COR-L47 (cell line): ENCODE results near the gene RAPGEF5.

ENCODE experiments used
- DNase-seq: peaks from one replicate; lab custom pipeline; 2025; lab: John Stamatoyannopoulos, UW

RAPGEF5 gene

DNA sequence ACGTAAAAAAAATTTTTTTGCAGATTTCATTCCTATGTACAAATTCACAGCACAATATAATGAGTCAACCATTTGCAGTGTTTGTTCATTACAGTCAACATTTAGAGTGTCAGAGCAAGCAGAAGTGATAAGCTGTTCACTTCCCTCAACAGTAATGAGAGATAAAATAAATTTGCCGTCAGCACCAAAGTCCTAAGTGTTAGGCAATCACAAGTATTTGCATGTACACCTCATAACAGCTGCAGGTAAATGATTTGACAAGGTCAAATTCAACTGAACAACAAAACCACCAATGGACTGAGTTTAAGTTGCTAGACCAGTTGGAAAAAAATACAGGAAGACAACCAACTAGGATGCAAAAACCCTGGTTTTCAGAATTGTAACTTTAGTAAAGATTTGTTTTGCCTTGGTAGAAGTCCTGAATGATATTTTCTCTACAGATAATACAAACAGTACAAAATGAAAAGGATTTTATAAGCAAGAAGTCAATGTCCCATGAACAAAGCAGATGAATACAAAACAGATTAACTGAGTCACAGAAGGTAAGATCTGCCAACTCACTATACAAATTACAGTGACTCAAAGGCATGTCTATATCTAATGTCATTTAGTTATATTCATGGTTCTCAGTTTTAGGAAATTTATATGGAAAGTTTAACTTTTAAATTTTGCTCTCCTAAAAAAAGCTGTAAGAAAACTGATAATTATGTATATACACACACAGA lies 10.4 kb downstream of the RAPGEF5 start:
- no peak for DNase-seq

DNA sequence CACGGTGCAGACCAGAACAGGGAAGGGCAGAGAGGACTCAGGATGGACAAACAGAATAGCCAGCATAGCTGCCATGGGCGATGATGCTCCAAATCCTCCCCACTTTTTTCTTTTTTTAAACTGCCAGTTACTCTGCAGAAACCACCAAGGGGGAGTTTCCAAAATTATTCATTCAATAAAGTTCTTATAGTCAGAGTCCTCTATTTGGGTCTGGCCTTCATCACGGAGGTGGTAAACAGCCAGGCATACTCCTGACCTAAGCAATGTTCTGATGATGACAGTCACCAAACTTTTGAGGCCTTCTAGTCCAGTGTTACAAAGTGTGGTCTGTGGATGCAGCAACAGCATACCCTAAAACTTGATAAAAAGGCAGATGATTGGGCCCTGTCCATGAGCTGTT lies 12.3 kb downstream of the RAPGEF5 start:
- DNase-seq: no peak

DNA sequence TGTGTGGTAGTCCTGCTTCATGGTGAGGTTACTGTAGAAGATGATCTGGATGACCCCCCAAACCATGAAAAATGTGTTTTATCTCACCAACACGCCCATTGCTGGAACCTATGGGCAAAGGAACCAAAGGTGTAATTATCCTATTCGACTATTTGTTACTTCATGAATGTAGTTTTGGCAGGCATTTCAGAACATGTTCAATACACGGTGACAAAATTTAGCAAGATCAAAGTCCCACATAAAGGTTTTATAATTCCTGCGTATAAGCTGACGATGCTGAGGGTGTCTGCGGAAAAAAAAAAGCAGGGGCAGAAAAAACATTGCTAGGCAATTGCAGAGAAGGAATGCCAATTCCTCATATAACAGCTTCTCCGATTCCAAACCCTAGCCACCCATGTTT lies 13.3 kb downstream of the RAPGEF5 start:
- DNase-seq: no peak

DNA sequence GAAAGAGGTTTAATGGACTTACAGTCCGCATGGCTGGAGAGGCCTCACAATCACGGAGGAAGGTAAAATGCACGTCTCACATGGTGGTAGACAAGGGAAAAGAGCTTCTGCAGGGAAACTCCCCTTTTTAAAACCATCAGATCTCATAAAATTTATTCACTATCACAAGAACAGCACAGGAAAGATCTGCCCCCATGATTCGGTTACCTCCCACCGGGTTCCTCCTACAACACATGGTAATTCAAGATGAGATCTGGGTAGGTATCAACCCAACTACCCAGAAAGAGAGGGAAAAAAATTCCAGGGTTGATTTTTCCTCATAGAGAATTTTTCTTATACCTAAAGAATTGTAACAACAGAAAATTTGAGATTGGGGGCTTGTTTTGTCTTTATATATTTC lies 13.9 kb downstream of the RAPGEF5 start:
- DNase-seq: no peak

DNA sequence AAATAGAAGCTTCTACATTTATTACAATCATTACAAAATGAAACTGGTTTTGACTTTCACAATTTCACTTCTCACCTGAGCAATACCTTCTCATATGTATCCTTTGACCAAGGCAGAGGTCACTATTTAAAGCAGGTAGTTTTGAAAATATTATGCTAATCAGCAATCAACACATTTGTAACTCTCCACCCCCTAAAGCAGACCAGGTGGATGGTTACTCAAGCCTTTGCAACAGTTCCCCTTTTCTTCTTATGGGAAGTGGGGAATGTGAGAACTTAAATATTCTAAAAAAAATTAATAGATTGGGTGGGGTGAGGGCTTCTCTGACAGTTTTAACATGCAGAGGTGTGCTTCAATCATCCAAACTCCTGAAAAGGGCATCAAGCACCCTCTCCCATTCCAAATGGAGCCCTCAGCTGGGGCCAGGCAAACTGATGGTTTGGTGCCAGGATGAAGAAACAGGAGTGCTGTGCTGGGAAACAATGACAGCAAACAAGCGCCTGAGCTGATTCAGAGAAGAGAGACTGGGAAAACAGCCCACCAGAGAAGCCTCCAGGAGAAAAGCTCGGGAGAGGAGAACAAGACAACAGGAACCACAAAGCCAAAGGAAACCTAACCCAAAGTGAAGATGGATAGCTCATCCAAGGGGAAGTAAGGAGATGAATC lies 17.1 kb downstream of the RAPGEF5 start:
- no peak for DNase-seq

DNA sequence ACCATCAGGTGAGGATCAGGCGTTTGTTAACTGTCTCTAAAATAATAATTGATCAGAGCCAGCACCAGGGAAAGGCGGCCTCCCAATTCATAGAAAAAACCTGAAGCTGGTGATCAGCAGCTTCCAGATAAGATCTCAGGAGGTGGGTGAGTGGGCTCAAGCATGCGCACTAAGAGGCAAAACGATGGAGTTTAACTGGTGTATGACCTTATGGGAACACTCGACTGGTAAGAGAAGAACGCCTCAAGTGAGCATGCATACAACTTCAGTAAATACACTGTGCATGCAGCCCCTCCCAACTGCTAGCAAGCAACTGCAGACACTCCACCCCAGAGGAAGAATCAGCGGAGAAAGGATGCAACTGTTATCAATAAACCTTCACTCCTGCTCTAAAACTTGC lies 18.1 kb downstream of the RAPGEF5 start:
- DNase-seq: no peak

DNA sequence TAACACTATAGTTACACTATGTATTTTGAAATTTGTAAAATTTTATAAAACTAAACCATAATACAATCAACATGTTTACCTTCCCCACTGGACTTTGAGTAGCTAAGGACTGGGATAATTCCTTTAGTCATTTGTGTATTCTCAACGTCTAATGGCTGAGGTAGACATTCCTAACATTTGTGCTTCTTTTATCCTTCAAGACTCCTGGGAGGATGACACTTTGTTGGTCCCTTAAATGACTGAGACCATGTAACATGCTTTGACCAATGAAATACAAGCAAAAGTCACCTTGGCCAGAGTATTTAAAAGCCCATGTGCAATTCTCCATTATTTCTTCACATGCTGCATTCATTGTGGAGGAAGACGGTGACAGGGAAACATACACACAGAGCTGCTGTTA lies 18.5 kb downstream of the RAPGEF5 start:
- no peak for DNase-seq

DNA sequence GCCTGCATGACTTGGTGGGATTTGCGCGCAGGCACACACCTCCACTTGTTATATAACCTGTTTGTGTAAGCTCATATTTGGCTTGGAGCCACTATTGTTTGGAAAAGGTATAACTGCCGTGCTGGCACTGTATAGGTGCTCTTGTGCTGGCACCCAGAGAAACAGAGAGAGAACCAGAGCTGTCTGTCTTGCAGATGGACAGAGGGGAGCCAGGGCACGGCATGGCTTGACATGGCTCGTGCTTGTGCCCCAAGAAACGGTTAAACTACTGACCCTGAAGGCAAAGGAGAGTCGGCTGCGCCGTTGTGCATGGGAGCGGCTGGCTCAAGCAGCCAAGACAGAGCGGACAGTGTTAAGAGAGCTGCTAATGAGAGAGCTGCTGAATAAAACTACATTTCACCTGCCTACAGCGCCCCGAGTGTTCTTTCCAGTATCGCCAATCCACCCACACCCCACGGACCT lies 23.2 kb downstream of the RAPGEF5 start:
- DNase-seq: no peak

DNA sequence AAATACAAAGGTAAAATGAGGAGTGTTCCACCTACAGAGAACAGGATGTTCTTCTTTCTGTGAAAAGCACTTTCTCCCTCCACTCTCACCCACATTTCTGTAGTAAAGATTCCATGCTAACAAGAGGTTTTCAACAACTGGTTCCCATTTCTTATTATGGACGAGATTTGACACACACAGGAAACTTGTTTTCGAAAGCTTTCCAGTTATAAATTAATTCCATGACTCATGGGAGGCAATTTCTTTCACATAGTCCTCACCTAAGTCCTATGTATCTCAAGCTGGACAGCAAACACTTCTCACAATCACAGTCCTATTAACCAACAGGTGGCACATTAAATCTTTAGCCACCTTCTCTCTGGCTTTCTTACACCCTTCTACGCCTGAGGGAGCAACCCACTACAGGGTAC lies 24.5 kb downstream of the RAPGEF5 start:
- DNase-seq: no peak

DNA sequence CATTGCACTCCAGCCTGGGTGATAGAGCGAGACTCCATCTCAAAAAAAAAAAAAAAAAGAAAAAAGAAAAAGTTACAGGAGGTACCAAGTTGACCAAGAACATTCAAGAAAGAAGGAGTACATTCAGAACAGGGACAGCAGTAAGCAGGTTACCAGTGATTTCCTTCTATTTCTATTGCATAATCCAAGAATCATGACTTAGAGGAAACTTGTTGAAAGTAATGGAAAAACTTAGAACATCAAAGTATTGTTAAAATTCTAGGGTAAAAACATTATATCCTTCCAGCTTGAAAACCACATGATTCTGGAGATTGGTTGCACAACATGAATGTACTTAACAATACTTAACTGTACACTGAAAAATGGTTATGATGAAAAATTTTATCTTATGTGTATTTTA lies 25.2 kb downstream of the RAPGEF5 start:
- DNase-seq: no peak

DNA sequence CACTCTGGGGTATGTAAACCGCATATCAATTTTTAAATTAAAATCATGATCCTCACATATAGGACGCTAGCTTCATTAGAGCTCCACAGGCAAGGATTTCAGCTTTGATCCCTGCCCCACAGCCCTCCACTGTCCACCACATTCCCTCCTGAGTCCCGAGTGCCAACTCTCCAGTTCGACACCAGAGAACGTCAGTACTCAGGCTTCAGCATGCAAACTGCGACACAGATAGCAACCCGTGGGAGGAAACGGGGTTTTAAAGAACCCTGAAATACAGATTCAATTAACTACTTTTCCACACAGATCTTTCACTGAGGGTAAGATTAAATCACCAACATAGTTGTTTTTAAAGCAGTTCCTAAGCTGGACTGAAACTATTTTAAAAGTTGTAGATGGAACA lies 26.1 kb downstream of the RAPGEF5 start:
- DNase-seq: no peak

DNA sequence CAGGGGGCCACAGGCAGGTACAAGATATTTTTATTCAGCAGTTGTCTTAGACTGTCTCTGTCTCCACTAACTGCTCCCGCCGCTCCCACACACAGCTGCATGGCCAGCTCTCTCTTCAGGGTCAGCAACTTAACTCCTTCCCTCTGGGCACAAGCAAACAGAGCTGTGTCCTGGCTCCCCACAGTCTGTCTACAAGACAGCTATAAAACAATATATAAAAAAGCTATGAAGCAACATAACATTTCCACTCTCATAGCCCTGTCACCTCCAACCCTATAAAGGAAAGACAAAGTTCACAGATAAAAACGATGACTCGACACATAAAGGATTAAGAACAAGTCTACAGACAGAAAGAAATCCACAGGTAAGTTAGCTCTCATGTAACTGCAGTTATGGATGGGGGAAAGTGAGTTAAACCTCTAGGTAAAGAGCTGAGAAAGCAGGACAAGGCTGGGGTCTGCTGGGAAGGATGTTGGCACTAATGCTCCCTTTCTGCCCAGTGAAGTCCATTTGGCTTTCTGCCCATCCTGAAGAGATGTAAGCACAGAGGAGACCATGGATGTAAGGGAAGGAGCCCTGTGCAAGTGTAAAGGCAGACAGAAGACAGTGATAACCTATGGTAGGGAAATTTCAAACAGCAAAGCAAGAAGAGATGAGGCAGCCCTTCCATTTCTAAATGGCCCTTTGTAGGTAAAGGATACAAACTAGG lies 27.0 kb downstream of the RAPGEF5 start:
- no peak for DNase-seq

DNA sequence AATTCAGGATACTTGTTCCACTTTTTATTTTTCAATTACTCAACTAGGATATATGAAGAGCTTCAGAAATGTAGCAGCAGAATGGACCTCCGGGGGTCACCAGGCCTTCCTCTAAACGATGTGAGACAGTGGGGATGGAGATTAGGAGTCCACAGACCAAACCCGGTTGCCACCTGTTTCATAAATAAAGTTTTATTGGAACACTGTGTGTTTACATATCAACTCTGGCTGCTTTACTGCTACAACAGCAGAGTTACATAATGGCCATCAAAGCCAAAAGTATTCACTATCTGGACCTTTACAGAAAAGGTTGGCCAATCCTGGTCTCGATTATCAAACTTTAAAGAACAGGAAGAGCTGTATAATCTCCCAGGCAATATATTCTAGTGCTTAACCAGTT lies 30.8 kb downstream of the RAPGEF5 start:
- DNase-seq: no peak

DNA sequence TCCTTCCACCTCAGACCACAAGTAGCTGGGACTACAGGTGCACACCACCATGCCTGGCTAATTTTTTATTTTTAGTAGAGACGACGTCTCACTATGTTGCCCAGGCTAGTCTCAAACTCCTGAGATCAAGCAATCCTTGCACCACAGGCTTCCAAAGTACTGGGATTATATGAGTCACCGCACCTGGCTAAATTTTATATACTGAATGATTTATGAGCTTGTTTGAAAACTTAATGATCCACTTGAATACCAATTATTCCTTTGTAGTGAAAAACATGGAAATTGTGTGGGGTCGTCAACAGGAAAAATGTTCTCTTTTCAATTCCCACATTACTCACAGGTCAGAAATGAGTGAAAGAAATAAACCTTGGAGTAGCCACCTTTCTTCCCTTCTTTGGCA lies 31.3 kb downstream of the RAPGEF5 start:
- no peak for DNase-seq

DNA sequence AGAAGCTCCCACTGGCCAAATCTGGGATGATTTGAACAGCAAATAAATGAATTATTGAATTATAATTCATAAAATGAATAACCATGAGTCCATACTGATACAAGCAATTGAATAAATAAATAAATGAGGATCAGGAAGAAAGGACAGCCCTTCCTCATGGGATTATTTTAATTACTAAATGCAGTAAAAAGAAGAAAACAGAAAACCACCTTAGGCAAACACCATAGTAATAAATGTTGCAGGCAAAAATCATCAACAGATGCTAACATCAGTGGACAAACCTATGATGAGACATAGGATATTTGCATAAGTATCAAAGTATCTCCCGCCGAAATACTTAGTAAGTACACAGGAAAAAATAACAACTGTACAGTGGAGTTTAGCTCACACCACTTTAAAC lies 33.2 kb downstream of the RAPGEF5 start:
- DNase-seq: no peak

DNA sequence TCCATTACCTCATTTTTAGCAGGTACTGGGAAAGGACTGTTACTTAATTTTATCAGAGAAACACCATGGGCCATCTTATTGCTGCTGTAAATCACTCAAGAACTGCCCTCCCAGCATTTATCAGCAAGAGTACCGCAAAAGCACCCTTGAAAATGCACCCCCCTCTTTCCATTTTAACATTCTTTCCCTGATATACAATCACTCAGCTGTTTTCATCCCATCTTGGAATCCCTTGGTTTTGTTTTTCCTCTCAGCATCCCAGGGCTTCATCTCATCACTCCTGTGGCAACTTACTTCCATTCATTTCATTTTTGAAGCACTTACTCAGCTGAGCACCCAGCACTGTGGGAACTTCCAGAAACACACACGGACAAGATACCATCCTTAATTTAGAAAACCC lies 36.5 kb downstream of the RAPGEF5 start:
- no peak for DNase-seq

DNA sequence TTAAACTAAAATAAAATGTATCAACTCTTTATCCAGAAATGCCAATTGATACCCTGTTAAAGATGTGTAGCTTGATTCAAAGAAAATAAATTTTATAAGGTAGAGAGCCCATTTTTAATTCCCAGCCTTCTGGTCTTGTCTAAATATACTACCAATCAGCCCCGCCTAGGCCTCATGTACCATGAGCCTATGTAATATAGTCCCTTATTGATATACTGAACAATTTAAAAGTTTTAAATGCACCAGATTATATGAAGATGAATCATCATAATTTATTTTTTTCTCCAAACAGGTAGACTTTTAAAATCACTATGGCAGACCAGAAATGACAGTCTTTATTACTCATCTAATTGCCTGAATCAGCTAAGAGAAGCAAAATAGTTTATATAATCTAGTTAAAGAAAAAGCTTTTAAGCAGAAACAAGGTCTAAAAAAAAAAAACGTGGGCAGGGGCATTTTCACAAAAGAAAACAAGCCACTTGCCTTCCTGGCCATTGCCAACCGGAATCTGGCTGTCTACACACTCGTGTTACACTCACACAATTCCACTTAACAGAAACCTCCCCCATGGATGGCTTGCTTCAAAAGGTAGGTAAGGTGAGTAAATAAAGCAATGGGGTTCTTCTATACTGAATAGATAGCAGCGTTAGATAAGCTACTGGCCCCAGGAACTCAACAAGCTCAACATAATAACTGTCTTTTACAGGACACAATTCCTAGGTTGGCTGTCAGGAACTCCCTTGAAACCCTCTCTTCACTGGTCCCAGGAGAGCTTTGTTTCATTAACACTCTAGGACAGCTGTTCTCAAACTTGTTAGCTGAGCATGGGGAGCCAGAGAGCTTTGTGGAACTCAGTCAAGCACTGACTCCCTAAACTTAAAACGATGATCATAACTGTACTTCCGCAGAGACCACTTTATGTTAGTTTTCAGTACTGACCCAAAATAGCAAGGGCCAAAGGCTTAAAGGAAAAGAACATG lies 37.2 kb downstream of the RAPGEF5 start:
- DNase-seq: no peak

DNA sequence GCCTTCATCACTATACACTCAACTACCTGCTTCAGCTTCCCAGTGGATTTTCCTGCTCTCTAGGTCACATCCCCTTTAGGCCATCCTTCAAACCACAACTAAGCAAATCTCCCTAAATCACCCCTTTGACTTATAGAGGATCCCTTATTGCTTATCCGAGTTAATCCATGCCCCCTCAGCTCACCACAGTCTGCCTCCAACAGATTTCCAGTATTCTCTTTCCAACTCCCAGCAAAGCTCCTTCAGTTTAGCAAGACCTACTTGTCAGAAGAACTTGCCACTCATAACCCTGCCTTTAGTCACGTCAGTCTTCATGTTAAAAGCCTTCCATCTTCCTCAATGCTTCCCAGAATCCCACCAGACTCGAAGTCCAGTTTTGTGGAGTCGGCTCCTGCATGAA lies 38.6 kb downstream of the RAPGEF5 start:
- no peak for DNase-seq

DNA sequence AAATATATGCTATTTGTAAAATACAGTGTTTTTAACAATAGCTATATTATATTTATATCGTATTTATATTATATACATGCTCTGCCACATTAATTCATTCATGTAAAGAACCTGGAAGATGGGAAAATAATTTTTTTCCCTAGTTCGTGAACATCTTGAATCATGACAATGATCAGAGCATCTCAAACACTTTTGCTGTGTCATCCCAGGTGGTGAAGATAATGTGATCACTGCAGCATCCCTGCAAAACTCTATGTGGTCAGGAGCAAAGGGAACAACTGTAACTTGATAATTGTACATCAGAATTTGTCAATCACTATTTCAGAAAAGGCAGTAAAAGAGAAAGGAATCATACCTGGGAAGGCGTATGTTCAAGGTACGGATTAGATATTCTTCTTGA lies 39.3 kb downstream of the RAPGEF5 start:
- DNase-seq: no peak

DNA sequence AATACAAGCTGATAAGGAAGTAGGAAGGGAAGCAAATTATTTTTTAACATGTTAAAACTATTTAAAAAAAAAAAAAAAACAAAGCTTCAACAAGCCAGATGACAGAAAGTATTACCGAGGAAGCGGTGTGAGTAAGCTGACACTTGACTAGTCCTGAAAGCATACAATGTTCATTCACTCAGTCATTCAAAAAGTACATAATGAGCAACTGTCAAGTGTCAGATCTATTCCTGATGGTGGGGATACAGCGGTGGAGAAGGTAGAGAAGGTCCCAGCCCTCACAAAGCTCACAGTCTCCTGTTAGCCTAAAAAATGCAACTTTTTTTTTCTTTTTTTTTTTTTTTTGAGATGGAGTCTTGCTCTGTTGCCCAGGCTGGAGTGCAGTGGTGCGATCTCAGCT lies 40.0 kb downstream of the RAPGEF5 start:
- DNase-seq: no peak

DNA sequence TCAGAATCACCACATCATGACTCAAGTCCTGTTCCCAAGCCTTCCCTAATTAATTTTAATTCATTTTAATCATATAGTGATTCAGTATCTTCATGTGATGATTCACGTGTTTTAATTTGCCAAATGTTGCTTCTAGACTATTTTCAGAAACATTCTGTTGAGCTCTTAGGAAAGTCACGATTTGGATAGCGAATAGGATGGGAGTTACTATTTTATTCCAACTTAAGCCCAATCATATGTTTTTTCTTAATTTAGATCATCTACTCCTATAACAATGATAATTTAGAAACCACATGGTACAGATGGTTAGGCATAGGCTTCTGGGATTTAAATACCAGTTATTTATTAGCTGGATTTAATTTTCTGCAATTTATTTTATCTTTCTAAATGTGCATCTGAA lies 49.1 kb downstream of the RAPGEF5 start:
- DNase-seq: no peak

DNA sequence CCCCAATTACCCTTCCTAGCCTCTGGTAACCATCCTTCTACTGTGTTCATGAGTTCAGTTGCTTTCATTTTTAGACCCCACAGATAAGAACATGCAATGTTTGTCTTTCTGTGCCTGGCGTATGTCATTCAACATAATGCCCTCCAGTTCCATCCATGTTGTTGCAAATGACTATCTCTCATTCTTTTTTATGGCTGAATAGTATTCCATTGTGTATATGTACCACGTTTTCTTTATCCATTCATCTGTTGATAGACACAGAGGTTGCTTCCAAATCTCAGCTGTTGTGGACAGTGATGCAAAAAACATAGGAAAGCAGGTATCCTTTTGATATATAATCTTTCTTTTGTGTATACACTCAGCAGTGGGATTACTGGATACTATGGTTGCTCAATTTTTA lies 51.2 kb downstream of the RAPGEF5 start:
- DNase-seq: no peak
